Mesothelial cell of epicardium (in vitro differentiated cells): ENCODE measurements around the gene CCNF. TPM values are rescaled to one million over a fixed set of nuclear protein-coding genes. Genes with fewer than 3 reads are reported as not detected.
A peak's percentile ranks its signal among the peaks of the same experiment; 100 is the strongest.
"Not testable (repeated sequence)": the region's sequence is repeated elsewhere in the genome, so short reads cannot be mapped to it uniquely, and the experiment has no call there.

Source experiments
- DNase-seq, 2 experiments: peaks; one replicate each; pipeline ENCODE4 v3.0.0; 2021; ENCODE audit warnings: low spot score in 2 of 2; ENCODE audit not compliant: unreplicated experiment in 2 of 2
- H3K27ac Mint-ChIP-seq: 2 replicates; pipeline ENCODE4 v1.8.0; 2021; ENCODE audit warnings: mixed read lengths
- H3K27me3 Mint-ChIP-seq: 2 replicates; pipeline ENCODE4 v1.8.0; 2021; ENCODE audit warnings: low read depth, mixed read lengths
- H3K36me3 Mint-ChIP-seq: 2 replicates; pipeline ENCODE4 v1.8.0; 2021; ENCODE audit warnings: mixed read lengths
- H3K4me1 Mint-ChIP-seq: 2 replicates; pipeline ENCODE4 v1.8.0; 2021; ENCODE audit warnings: mixed read lengths
- H3K4me3 Mint-ChIP-seq: 2 replicates; pipeline ENCODE4 v1.8.0; 2021; ENCODE audit warnings: mild to moderate bottlenecking, moderate library complexity, mixed read lengths
- H3K9me3 Mint-ChIP-seq: 2 replicates; pipeline ENCODE4 v1.8.0; 2021; ENCODE audit warnings: mixed read lengths
- CTCF ChIP-seq: fragments of 200-600 bp; sonication (generic); IDR thresholded peaks from one replicate; pipeline ENCODE4 v1.5.0; 2021; ENCODE audit warnings: antibody characterized with exemption; ENCODE audit not compliant: unreplicated experiment
- total RNA-seq: library from RNA; stranded (reverse); gene quantifications from 3 replicates; pipeline ENCODE4 v1.2.1, GENCODE V29; 2021

Gene CCNF
- 15.2 to 17.4 TPM (median 16.7 TPM) in 3 replicates for total RNA-seq

GRCh38 chr16:2429034-2429770, at the start of gene CCNF:
Gene CCNF (plus strand): TSS chr16:2429447. CDS start chr16:2429482, 35 bp downstream.
- Mint-ChIP-seq H3K36me3 (peaks cover 8% of the 10 kb centered on the region), H3K4me3 (peak within 1 kb of the TSS; percentile 80), H3K4me1 (peaks cover 25% of the 10 kb centered on the region), H3K27me3 (no peaks in the 10 kb centered on the region), H3K27ac (peak within 1 kb of the TSS; percentile 54), H3K9me3 (no peaks in the 10 kb centered on the region)
- no peak for TF ChIP-seq CTCF
- peak; percentile 96 to 99 for DNase-seq

- H3K4me3 Mint-ChIP-seq = no peak overlapping the region
- peaks cover 17% of the 10 kb centered on the region for H3K4me1 Mint-ChIP-seq
- H3K27ac Mint-ChIP-seq = no peak overlapping the region
- peaks cover 2% of the 10 kb centered on the region for H3K36me3 Mint-ChIP-seq
- DNase-seq = no peak
- H3K27me3 Mint-ChIP-seq = peaks cover 19% of the 10 kb centered on the region
- H3K9me3 Mint-ChIP-seq = peaks cover 3% of the 10 kb centered on the region
- TF ChIP-seq CTCF = no peak
Observed at GRCh38 chr16:2383501-2383900, 45.7 kb upstream of the CCNF start.

GRCh38 chr16:2384426-2384825, 44.8 kb upstream of the CCNF start:
- peaks cover 17% of the 10 kb centered on the region for H3K4me1 Mint-ChIP-seq
- no peak for DNase-seq
- H3K27ac Mint-ChIP-seq = peak overlapping the region; percentile 1
- H3K36me3 Mint-ChIP-seq = peaks cover 3% of the 10 kb centered on the region
- H3K9me3 Mint-ChIP-seq = peaks cover 5% of the 10 kb centered on the region
- H3K4me3 Mint-ChIP-seq = no peak overlapping the region
- H3K27me3 Mint-ChIP-seq = peaks cover 15% of the 10 kb centered on the region
- TF ChIP-seq CTCF = no peak

- Mint-ChIP-seq H3K27me3 (peaks cover 11% of the 10 kb centered on the region), H3K27ac (peak overlapping the region; percentile 47), H3K36me3 (peaks cover 3% of the 10 kb centered on the region), H3K9me3 (peaks cover 11% of the 10 kb centered on the region), H3K4me1 (peaks cover 17% of the 10 kb centered on the region), H3K4me3 (no peak overlapping the region)
- DNase-seq = no peak
- TF ChIP-seq CTCF = no peak
Observed at GRCh38 chr16:2385190-2385836, 43.9 kb upstream of the CCNF start.

GRCh38 chr16:2385982-2386381, 43.3 kb upstream of the CCNF start:
- not testable (repeated sequence) for DNase-seq, H3K36me3 Mint-ChIP-seq, H3K4me3 Mint-ChIP-seq, H3K27ac Mint-ChIP-seq, H3K27me3 Mint-ChIP-seq
- H3K4me1 Mint-ChIP-seq = peaks cover 17% of the 10 kb centered on the region
- peaks cover 11% of the 10 kb centered on the region for H3K9me3 Mint-ChIP-seq

GRCh38 chr16:2386990-2387389, 42.3 kb upstream of the CCNF start:
- Mint-ChIP-seq H3K4me3 (no peak overlapping the region), H3K27me3 (peaks cover 4% of the 10 kb centered on the region), H3K27ac (peak overlapping the region; percentile 40), H3K4me1 (peaks cover 17% of the 10 kb centered on the region), H3K9me3 (peaks cover 11% of the 10 kb centered on the region), H3K36me3 (peaks cover 3% of the 10 kb centered on the region)
- TF ChIP-seq CTCF = no peak
- DNase-seq = no peak
